Measurements from ENCODE around the gene FBXO17.
"Not testable (repeated sequence)": the region's sequence is repeated elsewhere in the genome, so short reads cannot be mapped to it uniquely, and the experiment has no call there.

The FBXO17 gene

DNA sequence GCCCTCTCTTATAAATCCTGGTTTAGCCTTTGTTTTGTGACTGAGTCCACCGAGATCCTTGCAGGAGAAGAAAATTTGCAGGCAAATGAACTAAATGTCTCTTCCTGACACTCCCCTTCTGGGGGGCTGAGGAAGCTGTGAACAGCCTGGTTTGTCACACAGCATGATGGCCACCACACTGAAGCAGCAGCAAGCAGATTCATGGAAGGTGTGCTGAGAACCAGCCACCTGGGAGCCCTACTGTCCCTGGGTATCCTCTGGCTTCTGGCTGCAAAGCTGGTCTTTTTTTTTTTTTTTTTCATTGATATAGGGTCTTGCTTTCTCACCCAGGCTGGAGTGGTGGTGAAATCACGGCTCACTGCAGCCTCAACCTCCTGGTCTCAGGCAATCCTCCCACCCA is 33.6 kb downstream of the FBXO17 start:
- no peak for DNase-seq

DNA sequence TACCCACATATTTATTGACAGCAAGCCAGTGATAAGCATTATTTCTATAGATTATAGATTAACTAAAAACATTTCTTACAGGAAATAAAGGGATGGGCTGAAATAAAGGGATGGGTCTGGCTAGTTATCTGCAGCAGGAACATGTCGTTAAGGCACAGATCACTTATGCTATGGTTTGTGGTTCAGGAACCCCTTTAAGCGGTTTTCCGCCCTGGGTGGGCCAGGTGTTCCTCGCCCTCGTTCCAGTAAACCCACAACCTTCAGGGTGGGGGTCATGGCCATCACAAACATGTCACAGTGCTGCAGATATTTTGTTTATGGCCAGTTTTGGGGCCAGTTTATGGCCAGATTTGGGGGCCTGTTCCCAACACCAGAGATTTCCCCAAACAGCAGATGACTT is 34.1 kb downstream of the FBXO17 start:
- not testable (repeated sequence) for DNase-seq

DNA sequence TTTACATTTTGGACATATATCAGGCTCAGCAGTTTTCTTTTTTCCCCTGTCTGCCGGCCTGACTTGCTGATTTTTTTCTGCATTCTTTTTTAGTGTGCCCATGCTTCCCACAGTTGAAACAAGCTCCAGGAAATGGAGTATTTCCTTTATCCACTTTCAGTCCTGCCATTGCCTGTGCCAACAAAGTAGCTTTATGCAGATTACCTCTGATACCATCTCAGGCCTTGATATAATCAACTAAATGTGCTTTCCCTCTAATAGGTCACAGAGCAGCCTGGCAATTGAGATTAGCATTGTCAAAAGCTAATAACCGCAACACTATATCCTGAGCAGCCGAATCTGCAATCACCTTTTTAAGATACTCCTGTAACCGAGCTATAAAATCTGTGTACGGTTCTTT is 35.6 kb downstream of the FBXO17 start:
- no peak for DNase-seq

DNA sequence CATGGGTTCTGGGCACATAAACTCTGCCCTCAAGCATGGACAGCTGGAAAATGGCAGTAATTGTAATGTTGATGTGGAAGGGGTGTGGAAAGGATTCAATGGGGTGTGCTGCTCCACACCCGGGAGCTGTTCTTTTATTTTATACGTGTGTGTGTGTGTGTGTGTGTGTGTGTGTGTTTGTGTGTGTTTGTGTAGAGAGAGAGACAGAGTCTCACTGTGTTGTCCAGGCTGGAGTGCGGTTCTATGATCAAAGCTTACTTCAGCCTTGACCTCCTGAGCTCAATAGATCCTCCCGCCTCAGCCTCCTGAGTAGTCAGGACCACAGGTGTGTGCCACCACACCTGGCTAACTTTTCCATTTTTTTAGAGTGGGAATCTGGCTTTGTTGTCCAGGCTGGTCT is 42.0 kb downstream of the FBXO17 start:
- DNase-seq = no peak

DNA sequence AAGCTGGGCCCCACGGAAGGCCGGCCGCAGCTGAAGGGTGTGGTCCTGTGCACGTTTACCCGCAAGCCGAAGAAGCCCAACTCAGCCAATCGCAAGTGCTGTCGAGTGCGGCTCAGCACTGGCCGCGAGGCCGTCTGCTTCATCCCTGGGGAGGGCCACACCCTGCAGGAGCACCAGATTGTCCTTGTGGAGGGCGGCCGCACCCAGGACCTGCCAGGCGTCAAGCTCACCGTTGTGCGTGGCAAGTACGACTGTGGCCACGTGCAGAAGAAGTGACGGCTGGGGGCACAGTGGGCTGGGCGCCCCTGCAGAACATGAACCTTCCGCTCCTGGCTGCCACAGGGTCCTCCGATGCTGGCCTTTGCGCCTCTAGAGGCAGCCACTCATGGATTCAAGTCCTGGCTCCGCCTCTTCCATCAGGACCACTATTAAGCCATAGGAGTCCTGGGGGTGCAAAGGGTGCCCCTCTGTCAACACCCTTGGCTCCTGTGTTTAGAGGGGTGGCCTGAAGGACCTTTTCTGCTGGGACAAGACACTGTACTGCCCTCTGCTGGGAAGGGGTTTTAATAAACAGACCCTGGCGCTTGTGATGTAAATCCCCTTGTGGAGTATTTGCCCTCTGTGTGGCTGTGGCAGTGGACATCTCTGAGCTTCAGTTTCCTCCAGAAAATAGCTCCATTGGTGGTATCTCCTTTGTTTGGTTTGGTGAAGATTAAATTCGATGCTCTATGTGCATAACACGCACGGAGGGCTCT is 42.9 kb downstream of the FBXO17 start:
- no peak for DNase-seq

DNA sequence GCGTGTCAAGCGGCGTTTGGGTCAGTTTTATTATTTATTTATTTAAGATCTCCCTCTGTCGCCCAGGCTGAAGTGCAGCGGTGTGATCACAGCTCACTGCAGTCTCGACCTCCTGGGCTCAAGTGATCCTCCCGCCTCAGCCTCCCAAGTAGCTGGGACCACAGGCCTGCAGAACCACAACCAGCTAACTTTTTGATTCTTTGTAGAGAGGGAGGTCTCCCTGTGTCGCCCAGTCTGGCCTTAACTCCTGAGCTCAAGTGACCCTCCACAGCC is 44.1 kb downstream of the FBXO17 start:
- no peak for DNase-seq

DNA sequence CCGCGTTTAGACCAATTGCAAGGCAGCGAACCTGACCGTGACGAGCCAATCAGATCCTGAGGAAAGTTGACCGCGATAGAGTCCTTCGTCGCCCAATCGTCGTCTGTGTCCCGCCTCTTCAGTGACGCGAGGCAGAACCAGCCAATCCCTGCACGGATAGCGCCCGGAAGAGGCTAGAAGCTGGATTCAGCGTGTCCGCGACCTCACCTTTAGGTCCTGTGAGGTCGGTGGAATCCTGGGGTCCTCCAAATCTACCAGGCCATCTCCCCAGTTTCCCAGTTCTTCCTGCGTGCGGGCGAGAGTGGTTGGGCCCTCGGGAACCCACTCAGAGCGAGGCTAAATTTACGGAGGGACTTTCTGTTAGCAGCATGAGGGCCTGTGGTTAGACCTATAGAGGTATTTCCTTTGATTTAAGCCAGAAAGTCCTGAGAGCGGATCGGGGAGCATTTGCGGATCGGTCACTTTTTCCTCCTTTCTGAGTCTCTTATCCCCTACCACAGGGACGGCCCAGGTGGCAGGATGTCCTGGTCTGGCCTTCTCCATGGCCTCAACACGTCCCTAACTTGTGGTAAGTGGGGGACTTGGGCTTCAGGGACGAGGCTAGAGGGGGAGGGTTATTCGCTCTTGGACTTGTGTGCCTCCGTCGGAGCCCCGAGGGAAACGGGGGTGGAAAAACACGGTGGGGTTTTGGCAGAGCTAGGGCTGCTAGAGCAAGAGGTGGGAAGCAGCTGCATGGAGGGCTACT is 44.6 kb downstream of the FBXO17 start, which contains the start of gene MRPS12:
Gene MRPS12 (plus strand): TSS at position 169 of the 745 bp plus-strand sequence. CDS start 351 bp downstream, at position 520.
- no peak for DNase-seq

DNA sequence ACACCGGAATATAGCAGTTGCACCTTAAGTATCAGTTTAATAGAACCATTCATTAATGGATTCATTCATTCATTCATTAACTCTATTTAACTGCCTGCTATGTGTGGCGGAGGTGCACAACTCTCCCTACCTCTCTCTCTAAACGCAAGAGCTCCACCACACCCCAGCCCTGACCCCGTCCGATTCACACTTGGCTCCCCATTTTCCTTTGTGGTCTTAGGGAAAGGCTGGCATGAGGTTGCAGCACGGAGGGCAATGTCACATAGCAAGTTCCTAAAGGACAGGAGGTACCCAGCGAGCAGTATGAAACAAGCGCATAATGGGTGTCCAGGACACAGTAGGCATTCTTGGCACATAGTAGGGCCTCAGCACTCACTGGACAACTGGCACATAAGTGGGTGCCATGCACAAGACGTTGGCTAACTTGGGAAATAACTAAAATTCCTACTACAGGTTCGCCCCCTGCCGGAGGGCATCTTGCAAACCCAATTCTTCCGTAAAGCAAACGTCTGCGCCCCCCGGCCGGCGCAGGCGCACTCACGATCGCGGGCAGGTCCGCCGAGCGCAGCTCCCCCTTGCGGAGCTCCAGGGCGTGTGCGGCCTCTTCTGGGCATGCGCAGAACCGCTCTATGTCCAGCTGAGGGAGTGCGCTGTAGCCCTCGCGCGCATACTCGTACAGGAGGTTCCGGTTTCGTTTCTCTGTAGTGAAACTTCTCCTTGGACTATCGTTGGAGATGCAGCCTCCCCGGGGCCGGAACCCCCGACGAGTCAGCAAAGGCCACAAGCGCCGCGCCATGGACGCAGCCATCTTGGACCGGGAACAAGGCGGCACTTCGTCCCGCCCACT is 45.4 kb downstream of the FBXO17 start, which contains the start of gene SARS2:
Gene SARS2 (minus strand): TSS at position 835 of the 847 bp plus-strand sequence. CDS start 27 bp downstream, at position 808.
- DNase-seq = peak; percentile 99

DNA sequence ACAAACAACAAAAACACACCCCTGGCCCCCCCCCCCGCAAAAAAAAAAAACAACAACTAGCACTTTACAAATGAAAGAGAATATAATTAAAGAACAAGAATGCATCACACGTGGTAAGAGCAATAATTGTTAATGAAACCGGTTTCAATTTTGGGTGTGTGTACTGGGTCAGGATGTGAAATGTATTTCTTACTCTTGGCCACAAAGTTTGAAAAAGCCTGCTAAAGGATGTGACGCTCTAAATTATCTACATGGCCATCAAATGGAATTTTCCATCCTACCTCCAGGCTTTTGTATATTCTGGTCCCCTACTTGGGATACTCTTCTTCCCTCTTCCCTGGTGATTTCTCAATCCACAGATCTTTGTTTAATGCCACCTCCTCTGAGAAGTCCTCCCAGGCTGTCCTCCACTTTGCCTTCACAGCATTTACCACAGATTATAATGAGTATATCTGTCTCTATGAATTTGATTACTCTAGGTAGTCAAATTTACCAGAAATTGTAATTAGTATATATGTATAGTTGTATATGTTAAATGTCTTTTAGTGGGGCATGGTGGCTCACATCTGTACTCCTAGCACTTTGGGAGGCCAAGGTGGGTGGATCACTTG is 47.0 kb downstream of the FBXO17 start:
- no peak for DNase-seq

DNA sequence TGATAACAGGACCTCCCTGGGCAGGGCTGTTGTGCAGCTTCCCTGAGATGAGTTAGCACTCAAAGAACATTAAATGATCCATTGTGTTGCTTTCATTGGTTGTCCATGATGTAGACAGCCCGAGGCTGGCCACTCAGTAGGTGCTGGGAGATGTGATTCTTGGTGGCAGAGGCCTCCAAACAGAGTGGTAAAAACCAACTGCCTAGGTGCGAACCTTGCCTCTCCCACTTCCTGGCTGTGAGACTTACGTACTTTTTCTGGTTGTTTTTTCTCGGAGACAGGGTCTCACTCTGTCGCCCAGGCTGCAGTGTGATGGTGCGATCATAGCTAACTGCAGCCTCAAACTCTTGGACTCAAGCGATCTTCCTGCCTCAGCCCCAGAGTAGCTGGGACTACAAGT is 51.2 kb downstream of the FBXO17 start:
- DNase-seq = no peak

DNA sequence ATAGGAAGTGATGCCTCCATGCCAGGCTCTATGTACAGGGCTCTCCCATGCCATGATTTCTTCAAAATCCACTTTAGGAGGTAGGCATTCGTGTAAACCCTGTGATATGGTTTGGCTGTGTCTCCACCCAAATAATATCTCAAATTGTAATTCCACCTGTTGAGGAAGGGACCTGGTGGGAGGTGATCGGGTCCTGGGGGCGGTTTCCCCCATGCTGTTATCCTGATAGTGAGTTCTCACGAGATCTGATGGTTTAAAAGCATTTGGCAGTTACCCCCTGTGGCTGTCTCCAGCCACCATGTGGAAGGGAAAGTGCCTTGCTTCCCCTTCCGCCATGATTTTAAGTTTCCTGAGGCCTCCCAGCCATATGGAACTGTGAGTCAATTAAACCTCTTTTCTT is 53.1 kb downstream of the FBXO17 start:
- DNase-seq = no peak

DNA sequence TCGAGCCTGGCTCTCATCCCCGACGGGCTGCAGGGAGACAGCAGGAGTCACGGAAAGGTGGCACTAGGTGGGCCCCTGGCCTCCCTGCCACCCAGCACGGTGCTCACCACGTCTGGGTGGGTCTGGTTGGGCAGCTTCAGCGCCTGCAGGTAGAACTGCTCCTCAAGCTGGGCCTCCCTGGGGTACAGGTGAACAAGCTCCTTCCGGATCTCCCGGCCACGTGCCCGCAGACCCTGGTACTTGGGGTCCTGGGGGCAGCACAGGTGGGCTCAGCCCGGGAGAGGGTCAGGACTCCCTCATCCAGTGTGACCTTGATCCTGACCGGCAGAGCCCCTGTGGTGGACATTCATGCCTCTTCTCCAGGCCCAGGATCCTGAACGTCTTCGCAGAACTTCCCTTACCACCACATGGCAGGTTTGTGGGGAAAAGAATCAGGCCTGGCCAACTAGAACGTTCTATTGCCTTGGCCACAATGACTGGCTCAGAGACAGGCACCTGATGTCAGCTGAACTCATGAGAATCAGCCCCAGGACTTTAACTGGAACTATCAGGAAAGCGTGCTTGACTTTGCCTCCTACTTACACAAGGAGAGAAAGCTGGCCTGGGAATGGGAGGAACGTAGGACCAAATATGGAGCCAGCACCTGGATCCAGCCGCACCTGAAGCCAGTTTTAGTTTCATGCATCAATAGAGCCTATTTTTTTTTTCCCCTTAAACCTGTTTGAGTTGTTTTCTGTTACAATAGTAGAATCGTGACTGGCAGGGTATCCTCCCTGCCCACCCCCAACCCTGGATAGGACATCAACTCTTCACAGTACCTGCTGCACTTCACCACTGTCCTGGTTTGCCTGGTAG is 53.9 kb downstream of the FBXO17 start:
- no peak for DNase-seq

DNA sequence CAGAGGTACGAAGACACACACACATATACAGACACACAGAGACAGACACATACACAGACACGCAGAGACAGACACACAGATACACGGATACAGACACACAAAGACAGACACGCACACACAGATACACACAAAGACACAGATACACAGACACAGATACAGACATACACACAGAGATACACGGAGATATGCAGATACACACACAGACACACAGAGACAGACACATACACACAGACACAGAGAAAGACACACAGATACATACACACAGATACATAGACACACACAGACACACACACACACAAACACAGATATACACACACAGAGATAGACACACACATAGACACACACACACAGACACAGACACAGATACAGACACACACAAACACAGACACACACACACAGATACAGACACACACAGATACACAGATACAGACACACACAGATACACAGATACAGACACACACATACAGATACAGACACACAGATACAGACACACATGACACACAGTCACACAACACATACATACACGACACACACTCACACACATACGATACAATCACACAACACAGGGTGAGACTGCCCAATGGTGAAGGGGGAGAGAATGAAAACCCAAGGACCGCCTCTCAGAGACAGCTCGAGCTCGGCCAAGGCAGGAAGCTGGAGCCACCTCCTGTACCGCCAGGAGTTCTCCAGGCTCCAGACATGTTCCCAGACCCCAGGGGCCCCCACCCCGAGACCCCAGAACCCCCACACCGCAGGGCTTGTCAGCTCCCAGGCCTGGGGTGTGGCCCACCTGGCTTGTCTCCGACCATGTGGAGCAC is 54.7 kb downstream of the FBXO17 start:
- DNase-seq = no peak

DNA sequence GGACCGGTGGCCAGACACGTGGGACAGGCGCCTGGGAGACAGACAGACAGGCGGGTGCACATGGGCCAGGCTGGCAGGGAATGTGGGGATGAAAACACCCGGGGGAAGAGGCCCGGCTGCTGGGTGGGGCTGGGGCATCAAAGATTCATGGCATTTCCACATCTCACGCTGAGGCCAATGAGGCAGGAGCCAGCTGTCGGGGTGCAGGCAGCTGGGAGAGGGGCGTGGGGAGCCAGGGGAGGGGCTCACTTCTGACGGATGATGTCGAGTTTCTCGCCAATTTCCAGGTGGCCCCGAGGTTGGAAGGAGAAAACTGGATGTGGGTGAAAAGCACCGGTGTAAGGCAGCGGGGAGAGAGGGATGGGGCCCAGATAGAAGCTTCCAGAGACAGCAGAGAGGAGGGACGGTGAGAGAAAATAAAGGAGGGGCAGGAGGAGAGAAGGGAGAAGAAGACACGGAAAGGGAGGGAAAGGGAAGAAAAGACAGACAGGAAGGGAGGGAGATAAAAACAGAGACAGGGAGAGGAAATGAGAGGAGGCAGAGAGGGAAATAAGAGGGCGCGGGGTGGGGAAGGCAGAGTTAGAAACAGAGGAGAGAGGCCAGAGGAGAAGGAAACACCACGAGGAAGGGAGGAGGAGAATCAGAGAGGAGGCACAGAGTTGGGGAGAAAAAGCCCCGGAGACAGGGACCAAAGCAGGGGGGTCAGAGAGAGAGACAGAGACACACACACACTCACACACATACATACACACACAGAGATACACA is 55.5 kb downstream of the FBXO17 start:
- no peak for DNase-seq

DNA sequence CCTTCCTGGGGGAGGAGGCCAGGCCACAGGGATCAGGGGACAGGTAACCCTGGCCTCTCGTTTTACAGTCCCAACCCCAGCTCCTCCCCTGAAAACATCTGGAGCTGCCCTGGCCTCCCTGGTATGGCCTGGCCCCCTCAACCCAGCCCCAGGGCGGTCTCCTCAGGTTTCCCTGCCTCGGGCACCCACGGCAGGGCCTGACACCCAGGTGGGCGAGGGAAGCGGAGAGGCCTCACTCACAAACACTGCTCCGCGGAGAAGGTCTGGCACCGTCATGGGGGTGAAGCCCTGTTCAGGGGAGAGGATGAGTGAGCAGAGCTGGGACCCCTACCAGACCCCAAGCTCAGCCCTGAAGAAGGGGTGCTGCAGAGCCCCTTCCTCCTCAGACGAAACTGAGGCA is 57.0 kb downstream of the FBXO17 start:
- DNase-seq = no peak

DNA sequence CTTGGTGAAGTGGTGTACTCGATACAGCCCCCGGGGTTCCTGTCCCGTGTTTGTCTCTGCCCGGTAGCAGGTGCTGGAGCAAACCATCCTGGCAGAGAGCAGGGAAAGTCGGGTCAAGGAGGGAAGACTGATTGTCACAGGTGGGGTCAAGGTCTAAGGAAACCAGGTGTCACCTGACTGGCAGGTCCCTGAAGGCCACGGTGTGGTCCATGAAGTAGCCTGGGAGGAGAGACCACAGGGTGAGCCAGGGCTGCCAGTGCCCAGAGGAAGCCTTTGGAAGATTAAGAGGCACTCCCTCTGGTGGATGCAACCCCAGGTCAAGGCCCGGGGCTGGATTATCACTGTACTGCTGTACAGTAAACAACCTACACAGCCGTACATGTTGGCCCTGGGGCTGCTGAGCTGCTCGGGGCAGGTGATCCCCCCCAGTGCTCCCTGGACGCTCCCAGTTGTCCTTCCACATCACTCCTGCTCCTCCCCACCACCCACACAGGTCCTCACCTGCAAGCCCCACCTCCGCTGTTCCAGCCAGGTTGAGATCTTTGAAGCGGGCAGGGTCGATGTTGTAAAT is 57.5 kb downstream of the FBXO17 start:
- DNase-seq = no peak

DNA sequence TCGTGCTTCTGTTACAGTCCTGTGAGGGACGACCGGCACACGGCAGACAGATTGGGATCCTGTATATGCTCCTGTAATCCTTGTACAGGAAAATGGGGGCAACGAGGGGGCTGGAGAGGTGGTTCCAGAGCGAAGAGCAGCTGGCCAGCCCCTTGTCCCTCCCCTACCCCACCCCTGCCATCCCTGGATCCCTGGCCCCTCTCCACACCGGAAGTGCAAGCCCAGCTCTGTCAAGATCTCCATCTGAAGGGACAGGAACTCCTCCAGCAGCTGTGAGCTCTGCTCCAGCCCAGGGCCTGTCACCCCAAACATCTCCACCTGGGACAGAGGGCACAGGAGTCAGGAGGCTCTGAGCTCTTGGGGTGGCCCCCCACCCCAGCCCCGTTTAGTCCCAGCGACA is 58.0 kb downstream of the FBXO17 start:
- DNase-seq = no peak

DNA sequence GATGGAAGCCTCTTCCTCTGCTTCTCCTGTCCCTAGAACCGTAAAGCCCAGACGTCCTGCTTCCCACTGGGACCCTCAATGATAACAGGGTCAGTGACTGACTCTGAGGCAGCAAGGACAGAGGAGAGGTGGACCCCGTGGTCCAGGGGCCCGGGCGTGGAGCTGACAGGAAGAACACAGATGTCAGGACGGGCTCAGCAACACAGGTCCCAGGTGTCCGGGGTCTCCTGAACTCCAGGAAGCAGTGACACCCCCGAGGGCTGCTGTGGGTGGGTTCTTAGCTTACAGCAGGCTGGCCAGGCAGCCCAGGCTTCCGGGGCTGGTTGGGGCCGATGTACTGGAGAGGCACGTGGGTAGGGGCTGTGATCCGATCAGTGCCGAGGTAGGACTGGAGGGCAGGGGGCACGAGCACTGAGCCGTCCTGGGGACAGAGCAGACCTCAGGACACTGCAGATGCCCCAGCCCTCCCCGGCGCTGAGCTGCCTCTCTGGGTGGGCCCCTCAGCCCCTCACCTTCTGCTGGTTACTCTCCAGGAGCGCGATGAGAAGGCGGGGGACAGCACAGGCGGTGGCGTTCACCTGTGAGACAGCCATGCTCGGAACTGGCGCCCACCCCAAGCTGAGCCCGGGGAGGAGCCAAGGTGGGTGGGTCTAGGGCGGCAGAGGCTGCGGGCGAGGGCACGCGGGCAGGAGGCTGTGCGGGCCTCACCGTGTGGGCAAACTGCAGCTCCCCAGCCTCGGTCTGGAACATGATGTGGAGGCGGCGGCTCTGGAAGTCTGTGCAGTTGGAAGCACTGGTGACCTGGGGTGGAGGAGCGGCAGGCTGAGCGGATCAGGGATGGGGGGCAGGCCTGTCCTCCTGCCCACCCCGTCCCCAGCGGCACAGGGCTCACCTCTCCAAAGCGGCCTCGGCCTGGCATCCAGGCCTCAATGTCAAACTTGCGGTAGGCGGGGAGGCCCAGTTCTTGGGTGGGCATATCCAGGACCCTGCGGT is 59.9 kb downstream of the FBXO17 start:
- no peak for DNase-seq

DNA sequence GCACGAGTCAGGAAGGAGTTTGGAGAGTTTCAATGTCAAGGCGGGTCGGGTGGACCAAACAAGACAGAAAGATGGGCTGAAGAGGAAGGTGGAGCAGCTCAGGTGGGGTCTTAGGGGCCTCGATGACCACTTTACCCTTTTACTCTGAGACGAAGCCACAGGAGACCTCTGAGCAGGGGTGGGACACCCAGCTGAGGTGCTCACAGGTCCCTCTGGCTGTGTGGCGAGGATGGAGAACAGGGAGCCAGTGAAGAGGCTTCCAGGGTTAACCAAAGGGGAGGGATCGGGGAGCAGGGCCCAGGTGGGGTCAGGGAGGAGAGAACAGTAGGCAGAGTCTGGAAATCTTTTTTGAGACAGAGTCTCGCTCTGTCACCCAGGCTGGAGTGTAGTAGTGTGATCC is 61.6 kb downstream of the FBXO17 start:
- DNase-seq = no peak

Measured in right forelimb (tissue), 1 donor.